Keratinocyte (primary cell): ENCODE data around the gene CYP2F1. TPM values are rescaled to one million over a fixed set of nuclear protein-coding genes. Genes with fewer than 3 reads are reported as not detected.

ENCODE experiments used
- DNase-seq: peaks from one replicate; pipeline ENCODE4 v3.0.0-alpha.2; 2011; ENCODE audit warnings: low read depth, missing footprints, low spot score
- FAIRE-seq: peaks from 2 replicates; lab custom pipeline; 2011; peaks lifted over from hg19 to GRCh38; lab: Jason Lieb, UNC
- H2AFZ ChIP-seq: 2 replicates; pipeline ENCODE4 v1.6.0; 2012; ENCODE audit warnings: low read length, control low read depth, inconsistent platforms; ENCODE audit not compliant: control insufficient read depth
- H3K27ac ChIP-seq: 2 replicates; pipeline ENCODE4 v1.5.1; 2011; ENCODE audit warnings: low read length; ENCODE audit not compliant: control insufficient read depth, insufficient read depth
- H3K27me3 ChIP-seq: 3 replicates; pipeline ENCODE4 v1.6.0; 2011; ENCODE audit warnings: low read length; ENCODE audit not compliant: control insufficient read depth, insufficient read depth; ENCODE audit errors: extremely low read depth
- H3K36me3 ChIP-seq, 2 experiments: 2 replicates in 1 of 2; 3 replicates in 1 of 2; pipeline ENCODE4 v1.5.1; 2011; ENCODE audit warnings: low read length in 2 of 2, mild to moderate bottlenecking in 1 of 2; ENCODE audit not compliant: control insufficient read depth in 2 of 2, insufficient read depth in 2 of 2; ENCODE audit errors: extremely low read depth in 1 of 2
- H3K4me1 ChIP-seq: 3 replicates; pipeline ENCODE4 v1.5.1; 2011; ENCODE audit warnings: low read length; ENCODE audit not compliant: control insufficient read depth, insufficient read depth; ENCODE audit errors: extremely low read depth
- H3K4me2 ChIP-seq: 3 replicates; pipeline ENCODE4 v1.6.0; 2011; ENCODE audit warnings: low read depth, low read length; ENCODE audit not compliant: control insufficient read depth, insufficient read depth; ENCODE audit errors: extremely low read depth
- H3K4me3 ChIP-seq, 3 experiments: fragments of 200-600 bp in 1 of 3; sonication (generic) in 1 of 3; 2 replicates in 2 of 3; 3 replicates in 1 of 3; pipeline ENCODE4 v1.5.1; 2011 to 2016; ENCODE audit warnings: low read length in 3 of 3, mild to moderate bottlenecking in 3 of 3, control low read depth in 2 of 3, inconsistent platforms in 1 of 3, low read depth in 1 of 3, mixed read lengths in 1 of 3, mixed run types in 1 of 3, moderate library complexity in 1 of 3; ENCODE audit not compliant: control insufficient read depth in 2 of 3, insufficient read depth in 2 of 3; ENCODE audit errors: extremely low read depth in 1 of 3
- H3K79me2 ChIP-seq: 2 replicates; pipeline ENCODE4 v1.6.0; 2012; ENCODE audit warnings: low read length; ENCODE audit not compliant: control insufficient read depth, insufficient read depth
- H3K9ac ChIP-seq: 3 replicates; pipeline ENCODE4 v1.6.0; 2011; ENCODE audit warnings: low read length; ENCODE audit not compliant: control insufficient read depth, insufficient read depth; ENCODE audit errors: extremely low read depth
- H3K9me1 ChIP-seq: 3 replicates; pipeline ENCODE4 v1.6.0; 2011; ENCODE audit warnings: low read length; ENCODE audit not compliant: control insufficient read depth, insufficient read depth; ENCODE audit errors: extremely low read depth
- H3K9me3 ChIP-seq: 2 replicates; pipeline ENCODE4 v1.5.1; 2012; ENCODE audit warnings: low read depth, low read length; ENCODE audit not compliant: control insufficient read depth
- H4K20me1 ChIP-seq: 3 replicates; pipeline ENCODE4 v1.6.0; 2011; ENCODE audit warnings: low read length; ENCODE audit not compliant: control insufficient read depth, insufficient read depth; ENCODE audit errors: extremely low read depth
- EZH2 ChIP-seq: IDR thresholded peaks from one replicate; pipeline ENCODE4 v1.6.1; 2012; ENCODE audit warnings: inconsistent platforms, mild to moderate bottlenecking, low read length, moderate library complexity
- dilution Hi-C: fragments of 300-500 bp; cut with MboI; formaldehyde crosslinking; loops from one replicate; pipeline ENCODE4 v1.7.0; 2020; ENCODE audit warnings: low sequenced_read_pairs; ENCODE audit not compliant: extremely low pct_ligation_motif_present
- polyA plus RNA-seq, 5 experiments: library from polyadenylated mRNA; depleted of rRNA in 3 of 5; stranded (reverse) in 3 of 5; stranded (forward) in 1 of 5; unstranded in 1 of 5; fragments of >200 nt; gene quantifications; 1 replicate in 1 of 5; 2 replicates in 3 of 5; 3 replicates in 1 of 5; pipeline versions ENCODE4 v1.2.1 to v1.2.3, GENCODE V29; 2011 to 2012; ENCODE audit warnings: missing spikeins in 2 of 5, low read depth in 1 of 5, low replicate concordance in 1 of 5
- TF ChIP-seq, protein P1 (sequence below), 3 experiments: IDR thresholded peaks in 1 of 3; conservative IDR thresholded peaks in 1 of 3; optimal IDR thresholded peaks in 1 of 3; 2 replicates in 2 of 3; 3 replicates in 1 of 3; pipeline versions ENCODE3 to v1.5.1; 2011; ENCODE audit warnings: low read length in 3 of 3, mild to moderate bottlenecking in 3 of 3, moderate library complexity in 2 of 3, control low read depth in 1 of 3, inconsistent platforms in 1 of 3; ENCODE audit not compliant: insufficient read depth in 2 of 3; ENCODE audit errors: extremely low read depth in 1 of 3

The CYP2F1 gene
- polyA plus RNA-seq, 1 donor (not counting 4 experiments of a cell fraction or from before 2014, with no cell fraction given) = not detected

DNA sequence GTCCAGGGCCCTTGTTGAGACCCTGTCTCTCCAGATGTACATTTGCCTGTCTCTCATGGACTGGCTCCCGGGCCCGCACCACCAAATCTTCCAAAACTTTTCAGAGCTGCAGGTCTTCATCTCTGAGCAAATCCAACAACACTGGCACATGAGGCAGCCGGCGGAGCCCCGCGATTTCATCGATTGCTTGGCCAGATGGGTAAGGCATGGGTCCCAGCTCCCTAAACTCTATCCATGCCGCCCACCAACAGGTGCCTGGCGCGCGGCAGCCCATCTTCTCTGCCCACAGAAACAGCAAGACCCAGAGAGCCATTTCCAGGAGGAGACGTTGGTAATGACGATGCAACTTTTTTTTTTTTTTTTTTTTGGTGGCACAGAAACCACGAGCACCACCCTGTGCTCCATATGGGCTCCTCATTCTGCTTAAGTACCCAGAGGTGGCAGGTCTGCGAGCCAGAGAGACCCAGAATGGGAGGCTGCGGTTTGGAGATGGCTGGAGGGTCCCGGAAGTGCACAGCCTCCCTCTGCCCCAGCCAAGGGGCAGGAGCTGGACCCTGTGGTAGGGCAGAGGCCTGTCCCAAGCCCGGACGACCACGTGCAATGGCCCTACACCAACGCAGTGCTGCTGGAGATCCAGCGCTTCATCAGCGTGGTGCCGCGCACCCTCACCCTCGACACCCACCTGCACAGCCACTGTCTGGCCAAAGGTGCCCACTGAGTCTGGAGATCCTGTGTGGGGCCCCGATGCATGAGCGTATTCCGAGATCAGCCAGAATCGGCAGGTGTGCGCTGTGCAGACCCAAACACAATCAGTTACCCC, 22.6 kb downstream of the CYP2F1 start:
- no peaks in the 10 kb centered on the region for H3K36me3 ChIP-seq
- DNase-seq (no peak), FAIRE-seq (no peak)
- no peak overlapping the region for H3K4me3 ChIP-seq
- no peaks in the 10 kb centered on the region for H3K79me2 ChIP-seq
- no peaks in the 10 kb centered on the region for H3K9me1 ChIP-seq
- TF ChIP-seq, protein P1, sequence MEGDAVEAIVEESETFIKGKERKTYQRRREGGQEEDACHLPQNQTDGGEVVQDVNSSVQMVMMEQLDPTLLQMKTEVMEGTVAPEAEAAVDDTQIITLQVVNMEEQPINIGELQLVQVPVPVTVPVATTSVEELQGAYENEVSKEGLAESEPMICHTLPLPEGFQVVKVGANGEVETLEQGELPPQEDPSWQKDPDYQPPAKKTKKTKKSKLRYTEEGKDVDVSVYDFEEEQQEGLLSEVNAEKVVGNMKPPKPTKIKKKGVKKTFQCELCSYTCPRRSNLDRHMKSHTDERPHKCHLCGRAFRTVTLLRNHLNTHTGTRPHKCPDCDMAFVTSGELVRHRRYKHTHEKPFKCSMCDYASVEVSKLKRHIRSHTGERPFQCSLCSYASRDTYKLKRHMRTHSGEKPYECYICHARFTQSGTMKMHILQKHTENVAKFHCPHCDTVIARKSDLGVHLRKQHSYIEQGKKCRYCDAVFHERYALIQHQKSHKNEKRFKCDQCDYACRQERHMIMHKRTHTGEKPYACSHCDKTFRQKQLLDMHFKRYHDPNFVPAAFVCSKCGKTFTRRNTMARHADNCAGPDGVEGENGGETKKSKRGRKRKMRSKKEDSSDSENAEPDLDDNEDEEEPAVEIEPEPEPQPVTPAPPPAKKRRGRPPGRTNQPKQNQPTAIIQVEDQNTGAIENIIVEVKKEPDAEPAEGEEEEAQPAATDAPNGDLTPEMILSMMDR (optimal IDR thresholded peaks at IDR 0.05 in 1 of 3, IDR thresholded peaks at IDR 0.05 in 1 of 3, conservative IDR thresholded peaks at IDR 0.05 in 1 of 3; ENCODE audit: extremely low read depth in 1 of 3, insufficient read depth in 2 of 3, low read length in 3 of 3) = no peak
- no peak for TF ChIP-seq EZH2
- H3K9ac ChIP-seq = no peak overlapping the region
- dilution Hi-C loops = no loop called here
- peaks cover 2% of the 10 kb centered on the region for H3K4me1 ChIP-seq
- H3K9me3 ChIP-seq = no peaks in the 10 kb centered on the region
- peaks cover 19% of the 10 kb centered on the region for H3K27me3 ChIP-seq
- H4K20me1 ChIP-seq = no peaks in the 10 kb centered on the region
- H3K27ac ChIP-seq = no peak overlapping the region
- H3K4me2 ChIP-seq = no peak overlapping the region
- H2AFZ ChIP-seq = no peak overlapping the region

DNA sequence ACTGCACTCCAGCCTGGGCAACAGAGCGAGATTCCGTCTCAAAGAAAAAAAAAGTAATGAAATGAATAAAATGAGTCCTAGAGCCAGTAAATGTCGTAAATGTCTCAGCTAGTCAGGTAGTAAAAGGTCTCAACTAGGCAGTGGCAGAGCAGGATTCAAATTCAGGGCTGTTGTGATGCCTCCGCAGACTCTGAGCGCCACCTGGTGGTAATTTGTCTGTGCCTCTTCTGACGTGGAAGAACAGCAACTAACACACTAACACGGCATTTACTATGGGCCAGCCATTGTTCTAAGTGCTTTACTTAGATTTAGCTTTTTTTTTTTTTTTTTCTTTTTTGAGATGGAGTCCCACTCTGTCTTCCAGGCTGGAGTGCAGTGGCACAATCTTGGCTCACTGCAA, 30.2 kb downstream of the CYP2F1 start:
- Histone ChIP-seq H3K36me3 (no peaks in the 10 kb centered on the region), H3K4me1 (no peaks in the 10 kb centered on the region), H2AFZ (no peak overlapping the region), H3K79me2 (no peaks in the 10 kb centered on the region), H3K9ac (no peak overlapping the region), H3K4me3 (no peak overlapping the region), H3K9me1 (no peaks in the 10 kb centered on the region), H3K4me2 (no peak overlapping the region), H4K20me1 (no peaks in the 10 kb centered on the region), H3K9me3 (no peaks in the 10 kb centered on the region), H3K27me3 (no peaks in the 10 kb centered on the region), H3K27ac (no peak overlapping the region)
- TF ChIP-seq EZH2 = no peak
- TF ChIP-seq, protein P1 (optimal IDR thresholded peaks at IDR 0.05 in 1 of 3, IDR thresholded peaks at IDR 0.05 in 1 of 3, conservative IDR thresholded peaks at IDR 0.05 in 1 of 3; ENCODE audit: extremely low read depth in 1 of 3, insufficient read depth in 2 of 3, low read length in 3 of 3) = peak; percentile 84 to 90 (median 85)
- peak; percentile 48 for DNase-seq
- peak; percentile 58 for FAIRE-seq
- dilution Hi-C loops = no loop called here
